HEK293 (cell line): ENCODE results near the gene C1QTNF9B.

Experiments
- CTCF ChIA-PET: fragments of 350-600 bp; formaldehyde crosslinking; extraction: SDS; loops from one replicate; lab custom pipeline; 2021; ENCODE audit warnings: antibody characterized with exemption; lab: Yijun Ruan, JAX
- POLR2A ChIA-PET: fragments of 300-600 bp; formaldehyde crosslinking; extraction: SDS; loops from one replicate; lab custom pipeline; 2020; ENCODE audit warnings: antibody characterized with exemption, inconsistent platforms; lab: Yijun Ruan, JAX
- H3K27ac ChIP-seq: fragments of 200-500 bp; sonication (Bioruptor generic); 2 replicates; pipeline ENCODE4 v1.5.1; 2014; ENCODE audit warnings: low read depth, low read length, control low read depth, inconsistent platforms; ENCODE audit errors: extremely low read depth
- H3K36me3 ChIP-seq, 2 experiments: fragments of 200-500 bp in 1 of 2; sonication (Bioruptor generic) in 1 of 2; 1 replicate in 1 of 2; 2 replicates in 1 of 2; pipeline ENCODE4 v1.5.1; 2014 to 2017; ENCODE audit warnings: inconsistent platforms in 2 of 2, low read length in 2 of 2; ENCODE audit not compliant: control insufficient read depth in 2 of 2, insufficient read depth in 1 of 2
- H3K4me1 ChIP-seq: fragments of 200-500 bp; sonication (Bioruptor generic); 2 replicates; pipeline ENCODE4 v1.5.1; 2014; ENCODE audit warnings: mild to moderate bottlenecking, low read length, inconsistent platforms; ENCODE audit not compliant: control insufficient read depth, insufficient read depth
- H3K4me3 ChIP-seq: 2 replicates; pipeline ENCODE4 v1.5.1; 2011; ENCODE audit warnings: low read depth, mild to moderate bottlenecking, control low read depth, low read length, moderate library complexity
- H3K9me3 ChIP-seq: fragments of 200-500 bp; sonication (Bioruptor generic); 2 replicates; pipeline ENCODE4 v1.5.1; 2014; ENCODE audit warnings: low read depth, low read length, inconsistent platforms; ENCODE audit not compliant: control insufficient read depth, insufficient read depth
- GLIS1 ChIP-seq: fragments of 450-650 bp; formaldehyde crosslinking; IDR thresholded peaks from 2 replicates; pipeline ENCODE4 v1.5.1; 2016; ENCODE audit warnings: missing biosample characterization, missing genetic modification characterization
- ZBTB8A ChIP-seq: fragments of 450-650 bp; formaldehyde crosslinking; IDR thresholded peaks from 2 replicates; pipeline ENCODE4 v1.5.1; 2016; ENCODE audit warnings: missing biosample characterization, missing genetic modification characterization
- ZEB2 ChIP-seq: fragments of 450-650 bp; formaldehyde crosslinking; IDR thresholded peaks from 2 replicates; pipeline ENCODE4 v1.5.1; 2016; ENCODE audit warnings: missing biosample characterization, missing genetic modification characterization
- ZNF112 ChIP-seq: fragments of 450-650 bp; formaldehyde crosslinking; IDR thresholded peaks from 2 replicates; pipeline ENCODE4 v1.5.0; 2017; ENCODE audit warnings: missing biosample characterization, missing genetic modification characterization
- ZNF140 ChIP-seq: fragments of 450-650 bp; formaldehyde crosslinking; IDR thresholded peaks from 2 replicates; pipeline ENCODE4 v1.5.1; 2016; ENCODE audit warnings: missing biosample characterization, missing genetic modification characterization
- ZNF157 ChIP-seq: fragments of 450-650 bp; formaldehyde crosslinking; IDR thresholded peaks from 2 replicates; pipeline ENCODE4 v1.5.1; 2016; ENCODE audit warnings: missing biosample characterization, missing genetic modification characterization
- ZNF292 ChIP-seq: fragments of 450-650 bp; formaldehyde crosslinking; IDR thresholded peaks from 2 replicates; pipeline ENCODE4 v1.5.1; 2016; ENCODE audit warnings: low read depth, missing biosample characterization, missing genetic modification characterization, borderline replicate concordance
- ZNF514 ChIP-seq: fragments of 450-650 bp; formaldehyde crosslinking; IDR thresholded peaks from 2 replicates; pipeline ENCODE4 v1.5.1; 2016; ENCODE audit warnings: missing biosample characterization, missing genetic modification characterization
- ZNF544 ChIP-seq: fragments of 450-650 bp; formaldehyde crosslinking; IDR thresholded peaks from 2 replicates; pipeline ENCODE4 v1.5.0; 2017; ENCODE audit warnings: missing biosample characterization, missing genetic modification characterization
- ZNF558 ChIP-seq: fragments of 450-650 bp; formaldehyde crosslinking; IDR thresholded peaks from 2 replicates; pipeline ENCODE4 v1.5.1; 2016; ENCODE audit warnings: missing biosample characterization, missing genetic modification characterization
- ZNF610 ChIP-seq: fragments of 450-650 bp; formaldehyde crosslinking; IDR thresholded peaks from 2 replicates; pipeline ENCODE4 v1.5.1; 2016; ENCODE audit warnings: missing biosample characterization, missing genetic modification characterization, borderline replicate concordance
- ZNF660 ChIP-seq: fragments of 450-650 bp; IDR thresholded peaks from 2 replicates; pipeline ENCODE4 v1.5.1; 2018; ENCODE audit warnings: missing biosample characterization, mild to moderate bottlenecking, missing genetic modification characterization
- ZNF776 ChIP-seq: fragments of 450-650 bp; formaldehyde crosslinking; IDR thresholded peaks from 2 replicates; pipeline ENCODE4 v1.5.0; 2017; ENCODE audit warnings: missing biosample characterization, missing genetic modification characterization, borderline replicate concordance
- TF ChIP-seq, protein P1 (sequence below): fragments of 450-650 bp; formaldehyde crosslinking; IDR thresholded peaks from 2 replicates; pipeline ENCODE4 v1.5.1; 2017; ENCODE audit warnings: missing biosample characterization, missing genetic modification characterization
- TF ChIP-seq, protein P2 (sequence below): fragments of 450-650 bp; formaldehyde crosslinking; IDR thresholded peaks from 2 replicates; pipeline ENCODE4 v1.5.1; 2016; ENCODE audit warnings: missing biosample characterization, missing genetic modification characterization
- TF ChIP-seq, protein P3 (sequence below): fragments of 450-650 bp; formaldehyde crosslinking; IDR thresholded peaks from 2 replicates; pipeline ENCODE4 v1.5.1; 2016; ENCODE audit warnings: missing biosample characterization, missing genetic modification characterization
- TF ChIP-seq, protein P4 (sequence below): fragments of 450-650 bp; formaldehyde crosslinking; IDR thresholded peaks from 2 replicates; pipeline ENCODE4 v1.5.1; 2016; ENCODE audit warnings: missing biosample characterization, missing genetic modification characterization
- TF ChIP-seq, protein P5 (sequence below): fragments of 450-650 bp; formaldehyde crosslinking; IDR thresholded peaks from 2 replicates; pipeline ENCODE4 v1.5.1; 2016; ENCODE audit warnings: missing biosample characterization, missing genetic modification characterization
- TF ChIP-seq, protein P6 (sequence below): sonication (generic); formaldehyde crosslinking; IDR thresholded peaks from 2 replicates; pipeline ENCODE4 v1.8.1; 2022; ENCODE audit warnings: mild to moderate bottlenecking, moderate library complexity, missing genetic modification reagents

C1QTNF9B gene

DNA sequence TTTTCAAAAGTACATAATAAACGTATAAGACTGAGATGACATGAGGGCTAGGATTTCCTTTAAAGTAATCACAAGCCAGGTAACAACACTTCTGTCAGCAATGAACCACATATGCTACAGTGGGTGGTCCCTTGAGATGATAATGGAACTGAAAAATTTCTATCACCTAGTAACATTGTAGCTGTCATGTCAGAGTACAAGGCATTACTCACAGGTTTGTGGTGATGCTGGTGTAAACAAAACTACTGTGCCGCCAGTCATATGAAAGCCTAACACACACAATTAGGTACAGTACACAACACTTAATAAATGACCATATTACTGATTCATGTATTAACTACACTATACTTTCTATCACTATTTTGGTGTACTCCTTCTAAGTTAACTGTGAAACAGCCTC, 45.0 kb downstream of the C1QTNF9B start:
- H3K4me3 ChIP-seq = no peak overlapping the region
- no peak for TF ChIP-seq ZNF514 (tag by site-specific recombination)
- ChIA-PET CTCF (interaction anchor here (0.6 to 1.2 kb wide), 2 partner anchors 55 to 385 kb away, joined by 3 read pairs; no protein-coding TSS in a partner anchor), POLR2A (no interaction called here)
- no peaks in the 10 kb centered on the region for H3K36me3 ChIP-seq
- H3K4me1 ChIP-seq = no peaks in the 10 kb centered on the region
- H3K27ac ChIP-seq = no peak overlapping the region
- no peaks in the 10 kb centered on the region for H3K9me3 ChIP-seq

DNA sequence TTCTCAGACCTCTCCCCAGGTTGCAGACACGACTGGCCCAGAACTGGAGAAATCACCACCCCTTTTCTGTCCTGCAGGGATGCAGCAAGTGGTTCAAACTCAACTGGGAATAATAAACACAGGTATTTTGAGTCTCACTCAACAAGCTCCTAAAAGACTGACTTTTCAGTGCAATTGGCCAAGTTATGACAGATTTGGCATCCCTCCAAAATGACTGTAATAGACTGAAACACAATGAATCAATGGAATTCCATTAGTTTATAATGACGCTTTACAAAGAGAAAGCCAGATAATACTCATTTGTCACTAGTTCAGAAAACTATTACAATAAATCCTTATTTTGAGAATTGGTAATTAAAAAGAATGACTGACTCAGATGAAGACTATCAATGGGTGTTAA, 46.2 kb downstream of the C1QTNF9B start:
- H3K27ac ChIP-seq = no peak overlapping the region
- no peak overlapping the region for H3K4me3 ChIP-seq
- ChIA-PET POLR2A (no interaction called here), CTCF (interaction anchor here (0.6 kb wide), 1 partner anchor 108 kb away, joined by 4 read pairs; no protein-coding TSS in a partner anchor)
- no peaks in the 10 kb centered on the region for H3K9me3 ChIP-seq
- TF ChIP-seq, protein P1, sequence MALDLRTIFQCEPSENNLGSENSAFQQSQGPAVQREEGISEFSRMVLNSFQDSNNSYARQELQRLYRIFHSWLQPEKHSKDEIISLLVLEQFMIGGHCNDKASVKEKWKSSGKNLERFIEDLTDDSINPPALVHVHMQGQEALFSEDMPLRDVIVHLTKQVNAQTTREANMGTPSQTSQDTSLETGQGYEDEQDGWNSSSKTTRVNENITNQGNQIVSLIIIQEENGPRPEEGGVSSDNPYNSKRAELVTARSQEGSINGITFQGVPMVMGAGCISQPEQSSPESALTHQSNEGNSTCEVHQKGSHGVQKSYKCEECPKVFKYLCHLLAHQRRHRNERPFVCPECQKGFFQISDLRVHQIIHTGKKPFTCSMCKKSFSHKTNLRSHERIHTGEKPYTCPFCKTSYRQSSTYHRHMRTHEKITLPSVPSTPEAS = no peak
- no peak for TF ChIP-seq ZNF140 (tag by site-specific recombination)
- TF ChIP-seq, protein P2, sequence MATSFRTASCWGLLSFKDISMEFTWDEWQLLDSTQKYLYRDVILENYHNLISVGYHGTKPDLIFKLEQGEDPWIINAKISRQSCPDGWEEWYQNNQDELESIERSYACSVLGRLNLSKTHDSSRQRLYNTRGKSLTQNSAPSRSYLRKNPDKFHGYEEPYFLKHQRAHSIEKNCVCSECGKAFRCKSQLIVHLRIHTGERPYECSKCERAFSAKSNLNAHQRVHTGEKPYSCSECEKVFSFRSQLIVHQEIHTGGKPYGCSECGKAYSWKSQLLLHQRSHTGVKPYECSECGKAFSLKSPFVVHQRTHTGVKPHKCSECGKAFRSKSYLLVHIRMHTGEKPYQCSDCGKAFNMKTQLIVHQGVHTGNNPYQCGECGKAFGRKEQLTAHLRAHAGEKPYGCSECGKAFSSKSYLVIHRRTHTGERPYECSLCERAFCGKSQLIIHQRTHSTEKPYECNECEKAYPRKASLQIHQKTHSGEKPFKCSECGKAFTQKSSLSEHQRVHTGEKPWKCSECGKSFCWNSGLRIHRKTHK (tag by site-specific recombination) = no peak
- TF ChIP-seq ZNF610 (tag by site-specific recombination) = no peak
- TF ChIP-seq, protein P3, sequence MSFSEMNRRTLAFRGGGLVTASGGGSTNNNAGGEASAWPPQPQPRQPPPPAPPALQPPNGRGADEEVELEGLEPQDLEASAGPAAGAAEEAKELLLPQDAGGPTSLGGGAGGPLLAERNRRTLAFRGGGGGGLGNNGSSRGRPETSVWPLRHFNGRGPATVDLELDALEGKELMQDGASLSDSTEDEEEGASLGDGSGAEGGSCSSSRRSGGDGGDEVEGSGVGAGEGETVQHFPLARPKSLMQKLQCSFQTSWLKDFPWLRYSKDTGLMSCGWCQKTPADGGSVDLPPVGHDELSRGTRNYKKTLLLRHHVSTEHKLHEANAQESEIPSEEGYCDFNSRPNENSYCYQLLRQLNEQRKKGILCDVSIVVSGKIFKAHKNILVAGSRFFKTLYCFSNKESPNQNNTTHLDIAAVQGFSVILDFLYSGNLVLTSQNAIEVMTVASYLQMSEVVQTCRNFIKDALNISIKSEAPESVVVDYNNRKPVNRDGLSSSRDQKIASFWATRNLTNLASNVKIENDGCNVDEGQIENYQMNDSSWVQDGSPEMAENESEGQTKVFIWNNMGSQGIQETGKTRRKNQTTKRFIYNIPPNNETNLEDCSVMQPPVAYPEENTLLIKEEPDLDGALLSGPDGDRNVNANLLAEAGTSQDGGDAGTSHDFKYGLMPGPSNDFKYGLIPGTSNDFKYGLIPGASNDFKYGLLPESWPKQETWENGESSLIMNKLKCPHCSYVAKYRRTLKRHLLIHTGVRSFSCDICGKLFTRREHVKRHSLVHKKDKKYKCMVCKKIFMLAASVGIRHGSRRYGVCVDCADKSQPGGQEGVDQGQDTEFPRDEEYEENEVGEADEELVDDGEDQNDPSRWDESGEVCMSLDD (tag by site-specific recombination) = no peak
- no peak for TF ChIP-seq ZNF112
- TF ChIP-seq, protein P4, sequence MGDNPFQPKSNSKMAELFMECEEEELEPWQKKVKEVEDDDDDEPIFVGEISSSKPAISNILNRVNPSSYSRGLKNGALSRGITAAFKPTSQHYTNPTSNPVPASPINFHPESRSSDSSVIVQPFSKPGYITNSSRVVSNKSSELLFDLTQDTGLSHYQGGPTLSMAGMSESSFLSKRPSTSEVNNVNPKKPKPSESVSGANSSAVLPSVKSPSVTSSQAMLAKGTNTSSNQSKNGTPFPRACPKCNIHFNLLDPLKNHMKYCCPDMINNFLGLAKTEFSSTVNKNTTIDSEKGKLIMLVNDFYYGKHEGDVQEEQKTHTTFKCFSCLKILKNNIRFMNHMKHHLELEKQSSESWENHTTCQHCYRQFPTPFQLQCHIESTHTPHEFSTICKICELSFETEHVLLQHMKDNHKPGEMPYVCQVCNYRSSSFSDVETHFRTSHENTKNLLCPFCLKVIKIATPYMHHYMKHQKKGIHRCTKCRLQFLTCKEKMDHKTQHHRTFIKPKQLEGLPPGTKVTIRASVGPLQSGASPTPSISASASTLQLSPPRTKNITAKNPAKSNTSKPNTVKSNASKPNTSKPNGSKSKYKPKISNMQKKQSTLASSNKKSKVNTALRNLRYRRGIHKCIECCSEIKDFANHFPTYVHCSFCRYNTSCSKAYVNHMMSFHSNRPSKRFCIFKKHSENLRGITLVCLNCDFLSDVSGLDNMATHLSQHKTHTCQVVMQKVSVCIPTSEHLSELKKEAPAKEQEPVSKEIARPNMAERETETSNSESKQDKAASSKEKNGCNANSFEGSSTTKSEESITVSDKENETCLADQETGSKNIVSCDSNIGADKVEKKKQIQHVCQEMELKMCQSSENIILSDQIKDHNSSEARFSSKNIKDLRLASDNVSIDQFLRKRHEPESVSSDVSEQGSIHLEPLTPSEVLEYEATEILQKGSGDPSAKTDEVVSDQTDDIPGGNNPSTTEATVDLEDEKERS = no peak
- TF ChIP-seq ZEB2 = no peak
- no peak for TF ChIP-seq ZBTB8A
- no peak for TF ChIP-seq GLIS1 (tag by site-specific recombination)
- TF ChIP-seq ZNF776 (tag by site-specific recombination) = no peak
- TF ChIP-seq, protein P5, sequence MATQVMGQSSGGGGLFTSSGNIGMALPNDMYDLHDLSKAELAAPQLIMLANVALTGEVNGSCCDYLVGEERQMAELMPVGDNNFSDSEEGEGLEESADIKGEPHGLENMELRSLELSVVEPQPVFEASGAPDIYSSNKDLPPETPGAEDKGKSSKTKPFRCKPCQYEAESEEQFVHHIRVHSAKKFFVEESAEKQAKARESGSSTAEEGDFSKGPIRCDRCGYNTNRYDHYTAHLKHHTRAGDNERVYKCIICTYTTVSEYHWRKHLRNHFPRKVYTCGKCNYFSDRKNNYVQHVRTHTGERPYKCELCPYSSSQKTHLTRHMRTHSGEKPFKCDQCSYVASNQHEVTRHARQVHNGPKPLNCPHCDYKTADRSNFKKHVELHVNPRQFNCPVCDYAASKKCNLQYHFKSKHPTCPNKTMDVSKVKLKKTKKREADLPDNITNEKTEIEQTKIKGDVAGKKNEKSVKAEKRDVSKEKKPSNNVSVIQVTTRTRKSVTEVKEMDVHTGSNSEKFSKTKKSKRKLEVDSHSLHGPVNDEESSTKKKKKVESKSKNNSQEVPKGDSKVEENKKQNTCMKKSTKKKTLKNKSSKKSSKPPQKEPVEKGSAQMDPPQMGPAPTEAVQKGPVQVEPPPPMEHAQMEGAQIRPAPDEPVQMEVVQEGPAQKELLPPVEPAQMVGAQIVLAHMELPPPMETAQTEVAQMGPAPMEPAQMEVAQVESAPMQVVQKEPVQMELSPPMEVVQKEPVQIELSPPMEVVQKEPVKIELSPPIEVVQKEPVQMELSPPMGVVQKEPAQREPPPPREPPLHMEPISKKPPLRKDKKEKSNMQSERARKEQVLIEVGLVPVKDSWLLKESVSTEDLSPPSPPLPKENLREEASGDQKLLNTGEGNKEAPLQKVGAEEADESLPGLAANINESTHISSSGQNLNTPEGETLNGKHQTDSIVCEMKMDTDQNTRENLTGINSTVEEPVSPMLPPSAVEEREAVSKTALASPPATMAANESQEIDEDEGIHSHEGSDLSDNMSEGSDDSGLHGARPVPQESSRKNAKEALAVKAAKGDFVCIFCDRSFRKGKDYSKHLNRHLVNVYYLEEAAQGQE (tag by site-specific recombination) = no peak
- no peak for TF ChIP-seq ZNF544
- TF ChIP-seq ZNF292 (tag by site-specific recombination) = no peak
- no peak for TF ChIP-seq ZNF157 (tag by site-specific recombination)
- TF ChIP-seq ZNF558 = no peak
- TF ChIP-seq, protein P6, sequence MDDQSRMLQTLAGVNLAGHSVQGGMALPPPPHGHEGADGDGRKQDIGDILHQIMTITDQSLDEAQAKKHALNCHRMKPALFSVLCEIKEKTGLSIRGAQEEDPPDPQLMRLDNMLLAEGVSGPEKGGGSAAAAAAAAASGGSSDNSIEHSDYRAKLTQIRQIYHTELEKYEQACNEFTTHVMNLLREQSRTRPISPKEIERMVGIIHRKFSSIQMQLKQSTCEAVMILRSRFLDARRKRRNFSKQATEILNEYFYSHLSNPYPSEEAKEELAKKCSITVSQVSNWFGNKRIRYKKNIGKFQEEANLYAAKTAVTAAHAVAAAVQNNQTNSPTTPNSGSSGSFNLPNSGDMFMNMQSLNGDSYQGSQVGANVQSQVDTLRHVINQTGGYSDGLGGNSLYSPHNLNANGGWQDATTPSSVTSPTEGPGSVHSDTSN (CRISPR knock-in tag) = no peak
- TF ChIP-seq ZNF660 (tag by site-specific recombination) = no peak
- H3K4me1 ChIP-seq = no peaks in the 10 kb centered on the region
- no peaks in the 10 kb centered on the region for H3K36me3 ChIP-seq
